Panc1 (cell line): ENCODE results near the gene SERPINB2.

Experiments used
- CTCF ChIP-seq: fragments of 450-650 bp; IDR thresholded peaks from 2 replicates; pipeline ENCODE4 v1.5.1; 2017; ENCODE audit warnings: mild to moderate bottlenecking
- POLR2AphosphoS5 ChIP-seq: IDR thresholded peaks from 2 replicates; pipeline ENCODE4 v1.6.1; 2012; ENCODE audit warnings: mild to moderate bottlenecking, low read depth, low read length, moderate library complexity
- REST ChIP-seq, 2 experiments: IDR thresholded peaks; 2 replicates each; pipeline ENCODE4 v1.6.1; 2011 to 2012; ENCODE audit warnings: low read depth in 2 of 2, control low read depth in 1 of 2, low read length in 1 of 2, mild to moderate bottlenecking in 1 of 2, moderate library complexity in 1 of 2; ENCODE audit not compliant: insufficient read depth in 1 of 2
- SIN3A ChIP-seq: IDR thresholded peaks from 2 replicates; pipeline ENCODE4 v1.6.1; 2012; ENCODE audit warnings: low read depth, mild to moderate bottlenecking, low read length, moderate library complexity, borderline replicate concordance; ENCODE audit not compliant: insufficient read depth
- TCF7L2 ChIP-seq: IDR thresholded peaks from 2 replicates; pipeline ENCODE4 v1.6.1; 2011; ENCODE audit warnings: mild to moderate bottlenecking, low read depth, low read length, inconsistent platforms

- TF ChIP-seq POLR2AphosphoS5 (no peak), CTCF (peak; percentile 54), REST (IDR thresholded peaks at IDR 0.05; ENCODE audit: insufficient read depth in 1 of 2, low read depth in 2 of 2, low read length in 1 of 2) (no peak), TCF7L2 (no peak), SIN3A (no peak)
Measured at GRCh38 chr18:63848159-63848558, 39.3 kb upstream of the SERPINB2 start.
